ENCODE data around the gene PDXK.

The PDXK gene

GRCh38 chr21:43781846-43782245 lies 62.9 kb downstream of the PDXK start:
- no peak overlapping the region for H3K4me3 ChIP-seq (ENCODE audit: low read length in 2 of 2)
- no peaks in the 10 kb centered on the region for H3K27me3 ChIP-seq (ENCODE audit: control insufficient read depth in 3 of 3, insufficient read depth in 3 of 3, low read depth in 1 of 3, low read length in 3 of 3)
- no peak for DNase-seq (ENCODE audit: low spot score)
- H4K8ac ChIP-seq (ENCODE audit: low read depth, low read length), result no peak overlapping the region
- no peak overlapping the region for H4K91ac ChIP-seq (ENCODE audit: low read depth, low read length, poor library complexity)
- H2AK5ac ChIP-seq (ENCODE audit: low read depth, low read length), result no peak overlapping the region
- H3K23ac ChIP-seq (ENCODE audit: low read depth, low read length, poor library complexity), result no peak overlapping the region
- H2BK12ac ChIP-seq (ENCODE audit: low read length), result no peak overlapping the region
- H3K79me1 ChIP-seq (ENCODE audit: low read depth, low read length), result no peaks in the 10 kb centered on the region
- H2AFZ ChIP-seq (ENCODE audit: low read length), result no peak overlapping the region
- H3K9ac ChIP-seq (ENCODE audit: low read depth, low read length, poor library complexity), result no peak overlapping the region
- H3K4ac ChIP-seq (ENCODE audit: low read length), result no peak overlapping the region
- H3K27ac ChIP-seq (replicated peaks; ENCODE audit: low read length), result no peak overlapping the region
- no peak overlapping the region for H3K14ac ChIP-seq (ENCODE audit: low read length)
- H2BK15ac ChIP-seq (ENCODE audit: low read length), result no peak overlapping the region
- H2BK5ac ChIP-seq (ENCODE audit: low read length), result no peak overlapping the region
- H3K36me3 ChIP-seq (replicated peaks in 1 of 2; ENCODE audit: control insufficient read depth in 2 of 2, insufficient read depth in 2 of 2, low read length in 2 of 2), result no peaks in the 10 kb centered on the region
- peaks cover 0 to 5% of the 10 kb centered on the region in 2 donors for H3K9me3 ChIP-seq (replicated peaks in 1 of 2; ENCODE audit: control insufficient read depth in 2 of 2, insufficient read depth in 1 of 2, low read depth in 1 of 2, low read length in 2 of 2)
- no peak overlapping the region for H3K4me2 ChIP-seq (ENCODE audit: insufficient read depth, low read length, poor library complexity, severe bottlenecking)
- H3K18ac ChIP-seq (ENCODE audit: low read length), result no peak overlapping the region
- no peak overlapping the region for H2BK120ac ChIP-seq (ENCODE audit: low read depth, low read length)
- WGBS, 2 donors (ENCODE audit: extremely low coverage in 2 of 2, insufficient read length in 2 of 2, insufficient replicate concordance in 1 of 2), result no CpG with 5 or more reads among the region's 6 CpGs
- H3K4me1 ChIP-seq (ENCODE audit: control insufficient read depth in 2 of 2, insufficient read depth in 1 of 2, low read depth in 1 of 2, low read length in 2 of 2), result peaks cover 3 to 6% of the 10 kb centered on the region in 2 donors

DNA sequence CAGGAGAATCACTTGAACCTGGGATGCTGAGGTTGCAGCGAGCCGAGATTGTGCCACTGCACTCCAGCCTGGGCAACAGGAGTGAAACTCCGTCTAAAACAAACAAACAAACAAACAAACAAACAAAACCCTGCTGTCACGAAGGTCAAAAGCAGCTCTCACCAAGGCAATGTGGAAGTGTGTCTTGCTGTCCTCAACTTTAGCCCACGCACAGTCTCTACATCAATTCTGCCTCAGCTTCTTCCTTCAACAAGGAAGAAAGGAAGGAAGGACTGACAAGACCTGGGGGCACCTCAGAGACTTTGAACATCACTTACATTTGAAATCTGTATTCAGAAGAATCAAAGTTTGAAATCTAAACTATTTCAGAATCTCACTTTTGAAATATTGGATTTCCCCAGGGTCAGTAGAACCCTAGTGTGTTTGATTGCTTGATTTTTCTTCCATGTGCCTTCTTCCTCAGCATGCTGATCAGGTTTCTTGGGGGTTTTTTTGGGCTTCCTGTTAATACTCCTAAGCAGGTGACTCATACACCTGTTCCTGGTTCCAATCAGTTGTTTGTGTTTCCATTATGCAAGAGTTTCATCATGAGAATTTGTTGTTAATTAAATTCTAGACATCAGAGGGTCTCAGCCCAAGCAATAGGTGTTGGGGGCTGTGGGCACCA lies 63.6 kb downstream of the PDXK start:
- Histone ChIP-seq H3K9me3 (replicated peaks in 1 of 2; ENCODE audit: control insufficient read depth in 2 of 2, insufficient read depth in 1 of 2, low read depth in 1 of 2, low read length in 2 of 2) (peaks cover 0 to 8% of the 10 kb centered on the region in 2 donors), H4K8ac (ENCODE audit: low read depth, low read length) (no peak overlapping the region), H3K36me3 (replicated peaks in 1 of 2; ENCODE audit: control insufficient read depth in 2 of 2, insufficient read depth in 2 of 2, low read length in 2 of 2) (no peaks in the 10 kb centered on the region), H3K14ac (ENCODE audit: low read length) (no peak overlapping the region), H2AFZ (ENCODE audit: low read length) (no peak overlapping the region), H2AK5ac (ENCODE audit: low read depth, low read length) (no peak overlapping the region), H3K23ac (ENCODE audit: low read depth, low read length, poor library complexity) (no peak overlapping the region), H2BK120ac (ENCODE audit: low read depth, low read length) (no peak overlapping the region), H4K91ac (ENCODE audit: low read depth, low read length, poor library complexity) (no peak overlapping the region), H2BK12ac (ENCODE audit: low read length) (no peak overlapping the region), H3K27ac (replicated peaks; ENCODE audit: low read length) (no peak overlapping the region), H3K4me1 (ENCODE audit: control insufficient read depth in 2 of 2, insufficient read depth in 1 of 2, low read depth in 1 of 2, low read length in 2 of 2) (peaks cover 3 to 6% of the 10 kb centered on the region in 2 donors), H3K4me2 (ENCODE audit: insufficient read depth, low read length, poor library complexity, severe bottlenecking) (no peak overlapping the region), H3K27me3 (ENCODE audit: control insufficient read depth in 3 of 3, insufficient read depth in 3 of 3, low read depth in 1 of 3, low read length in 3 of 3) (no peaks in the 10 kb centered on the region), H2BK15ac (ENCODE audit: low read length) (no peak overlapping the region), H3K18ac (ENCODE audit: low read length) (no peak overlapping the region), H3K4me3 (ENCODE audit: low read length in 2 of 2) (no peak overlapping the region), H2BK5ac (ENCODE audit: low read length) (no peak overlapping the region), H3K4ac (ENCODE audit: low read length) (no peak overlapping the region), H3K79me1 (ENCODE audit: low read depth, low read length) (no peaks in the 10 kb centered on the region), H3K9ac (ENCODE audit: low read depth, low read length, poor library complexity) (no peak overlapping the region)
- WGBS, 2 donors (ENCODE audit: extremely low coverage in 2 of 2, insufficient read length in 2 of 2, insufficient replicate concordance in 1 of 2), result no CpG with 5 or more reads among the region's 5 CpGs
- no peak for DNase-seq (ENCODE audit: low spot score)

DNA sequence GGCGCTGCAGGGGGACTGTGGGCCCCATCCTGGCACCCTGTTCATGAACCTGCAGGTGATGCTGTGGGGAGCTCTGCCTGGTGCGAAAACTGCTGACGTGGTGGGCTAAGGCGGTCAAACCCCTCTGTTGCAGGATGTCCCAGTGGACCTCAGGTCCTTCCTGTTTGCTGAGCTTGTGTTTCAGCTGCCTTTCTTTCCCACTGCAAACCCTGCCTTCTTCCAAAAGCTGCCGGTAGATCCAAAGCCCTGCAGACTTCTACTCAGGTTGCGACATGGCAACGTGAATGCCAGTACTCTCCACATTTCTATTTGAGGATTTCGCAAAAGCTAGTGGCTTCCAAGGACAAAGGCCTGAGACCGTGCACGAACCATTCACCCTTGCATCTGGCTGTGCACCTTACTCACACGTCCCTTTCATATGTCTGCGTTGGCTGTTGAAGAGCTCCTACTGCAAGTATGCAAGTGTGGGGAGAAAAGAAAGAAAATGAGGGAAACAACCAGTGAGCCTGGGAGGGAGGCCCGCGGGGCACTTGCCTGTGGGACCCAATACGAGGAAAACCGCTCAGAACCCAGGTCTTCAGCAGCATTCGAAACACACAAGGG lies 64.3 kb downstream of the PDXK start:
- H2BK12ac ChIP-seq (ENCODE audit: low read length), result no peak overlapping the region
- H3K9me3 ChIP-seq (replicated peaks in 1 of 2; ENCODE audit: control insufficient read depth in 2 of 2, insufficient read depth in 1 of 2, low read depth in 1 of 2, low read length in 2 of 2), result peaks cover 0 to 8% of the 10 kb centered on the region in 2 donors
- no peaks in the 10 kb centered on the region for H3K27me3 ChIP-seq (ENCODE audit: control insufficient read depth in 3 of 3, insufficient read depth in 3 of 3, low read depth in 1 of 3, low read length in 3 of 3)
- no peak overlapping the region for H2BK120ac ChIP-seq (ENCODE audit: low read depth, low read length)
- H3K79me1 ChIP-seq (ENCODE audit: low read depth, low read length), result no peaks in the 10 kb centered on the region
- H3K14ac ChIP-seq (ENCODE audit: low read length), result no peak overlapping the region
- no peak overlapping the region for H2BK5ac ChIP-seq (ENCODE audit: low read length)
- no peak overlapping the region for H3K9ac ChIP-seq (ENCODE audit: low read depth, low read length, poor library complexity)
- H3K36me3 ChIP-seq (replicated peaks in 1 of 2; ENCODE audit: control insufficient read depth in 2 of 2, insufficient read depth in 2 of 2, low read length in 2 of 2), result no peaks in the 10 kb centered on the region
- no peak overlapping the region for H3K18ac ChIP-seq (ENCODE audit: low read length)
- H3K4me1 ChIP-seq (ENCODE audit: control insufficient read depth in 2 of 2, insufficient read depth in 1 of 2, low read depth in 1 of 2, low read length in 2 of 2), result peaks cover 3 to 6% of the 10 kb centered on the region in 2 donors
- H4K91ac ChIP-seq (ENCODE audit: low read depth, low read length, poor library complexity), result no peak overlapping the region
- H2AK5ac ChIP-seq (ENCODE audit: low read depth, low read length), result no peak overlapping the region
- H3K27ac ChIP-seq (replicated peaks; ENCODE audit: low read length), result no peak overlapping the region
- WGBS, 2 donors (ENCODE audit: extremely low coverage in 2 of 2, insufficient read length in 2 of 2, insufficient replicate concordance in 1 of 2), result no CpG with 5 or more reads among the region's 17 CpGs
- no peak overlapping the region for H3K4ac ChIP-seq (ENCODE audit: low read length)
- DNase-seq (ENCODE audit: low spot score), result no peak
- no peak overlapping the region for H3K4me2 ChIP-seq (ENCODE audit: insufficient read depth, low read length, poor library complexity, severe bottlenecking)
- H2AFZ ChIP-seq (ENCODE audit: low read length), result peak overlapping the region; percentile 29
- no peak overlapping the region for H3K4me3 ChIP-seq (ENCODE audit: low read length in 2 of 2)
- H2BK15ac ChIP-seq (ENCODE audit: low read length), result no peak overlapping the region
- H4K8ac ChIP-seq (ENCODE audit: low read depth, low read length), result no peak overlapping the region
- H3K23ac ChIP-seq (ENCODE audit: low read depth, low read length, poor library complexity), result no peak overlapping the region

DNA sequence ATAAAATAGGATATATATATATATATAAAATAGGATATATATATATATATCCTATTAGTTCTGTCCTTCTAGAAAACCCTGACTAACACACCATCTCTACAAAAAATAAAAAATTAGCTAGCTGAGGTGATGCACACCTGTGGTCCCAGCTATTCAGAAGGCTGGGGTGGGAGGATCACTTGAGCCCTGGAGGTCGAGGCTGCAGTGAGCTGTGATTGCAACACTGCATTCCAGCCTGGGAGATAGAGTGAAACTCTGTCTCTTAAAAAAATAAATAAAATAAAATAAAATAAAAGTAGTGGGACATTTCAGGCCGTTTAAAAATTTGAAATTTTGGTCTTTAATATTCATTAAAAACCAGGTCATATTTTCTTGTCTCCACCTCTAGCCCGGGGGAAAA lies 66.2 kb downstream of the PDXK start:
- H3K9ac ChIP-seq (ENCODE audit: low read depth, low read length, poor library complexity), result no peak overlapping the region
- no peak overlapping the region for H4K8ac ChIP-seq (ENCODE audit: low read depth, low read length)
- H3K36me3 ChIP-seq (replicated peaks in 1 of 2; ENCODE audit: control insufficient read depth in 2 of 2, insufficient read depth in 2 of 2, low read length in 2 of 2), result no peaks in the 10 kb centered on the region
- H3K27ac ChIP-seq (replicated peaks; ENCODE audit: low read length), result no peak overlapping the region
- no peak overlapping the region for H2AFZ ChIP-seq (ENCODE audit: low read length)
- peaks cover 0 to 8% of the 10 kb centered on the region in 2 donors for H3K9me3 ChIP-seq (replicated peaks in 1 of 2; ENCODE audit: control insufficient read depth in 2 of 2, insufficient read depth in 1 of 2, low read depth in 1 of 2, low read length in 2 of 2)
- H4K91ac ChIP-seq (ENCODE audit: low read depth, low read length, poor library complexity), result no peak overlapping the region
- peaks cover 6% of the 10 kb centered on the region for H3K79me1 ChIP-seq (ENCODE audit: low read depth, low read length)
- H3K23ac ChIP-seq (ENCODE audit: low read depth, low read length, poor library complexity), result no peak overlapping the region
- no peak overlapping the region for H2BK5ac ChIP-seq (ENCODE audit: low read length)
- no peak overlapping the region for H3K14ac ChIP-seq (ENCODE audit: low read length)
- WGBS, 2 donors (ENCODE audit: extremely low coverage in 2 of 2, insufficient read length in 2 of 2, insufficient replicate concordance in 1 of 2), result no CpG with 5 or more reads among the region's 3 CpGs
- H2BK15ac ChIP-seq (ENCODE audit: low read length), result no peak overlapping the region
- no peak overlapping the region for H2BK12ac ChIP-seq (ENCODE audit: low read length)
- no peak for DNase-seq (ENCODE audit: low spot score)
- no peak overlapping the region for H3K4ac ChIP-seq (ENCODE audit: low read length)
- H3K18ac ChIP-seq (ENCODE audit: low read length), result no peak overlapping the region
- H3K4me3 ChIP-seq (ENCODE audit: low read length in 2 of 2), result no peak overlapping the region
- no peaks in the 10 kb centered on the region for H3K27me3 ChIP-seq (ENCODE audit: control insufficient read depth in 3 of 3, insufficient read depth in 3 of 3, low read depth in 1 of 3, low read length in 3 of 3)
- H3K4me1 ChIP-seq (ENCODE audit: control insufficient read depth in 2 of 2, insufficient read depth in 1 of 2, low read depth in 1 of 2, low read length in 2 of 2), result peaks cover 1 to 2% of the 10 kb centered on the region in 2 donors
- H2BK120ac ChIP-seq (ENCODE audit: low read depth, low read length), result no peak overlapping the region
- no peak overlapping the region for H3K4me2 ChIP-seq (ENCODE audit: insufficient read depth, low read length, poor library complexity, severe bottlenecking)
- no peak overlapping the region for H2AK5ac ChIP-seq (ENCODE audit: low read depth, low read length)
